Endodermal cell (in vitro differentiated cells): Measurements from ENCODE around the gene COMMD1. TPM values are rescaled to one million over a fixed set of nuclear protein-coding genes. Genes with fewer than 3 reads are reported as not detected.

Experiments used
- DNase-seq: peaks from one replicate; pipeline ENCODE4 v3.0.0-alpha.2; 2017
- H3K27ac ChIP-seq: 2 replicates; pipeline ENCODE4 v1.5.1; 2013; ENCODE audit warnings: mild to moderate bottlenecking, low read depth, low read length, moderate library complexity
- H3K27me3 ChIP-seq: 2 replicates; pipeline ENCODE4 v1.6.1; 2013; ENCODE audit warnings: mild to moderate bottlenecking, low read length, moderate library complexity; ENCODE audit not compliant: insufficient read depth, control insufficient read depth, poor library complexity, severe bottlenecking
- H3K36me3 ChIP-seq: 2 replicates; pipeline ENCODE4 v1.7.0; 2013; ENCODE audit warnings: mild to moderate bottlenecking, low read length, moderate library complexity; ENCODE audit not compliant: control insufficient read depth, insufficient read depth
- H3K4me1 ChIP-seq: one replicate; pipeline ENCODE4 v1.7.0; 2013; ENCODE audit warnings: low read length; ENCODE audit not compliant: control insufficient read depth, insufficient read depth
- H3K4me3 ChIP-seq: 2 replicates; pipeline ENCODE4 v1.5.1; 2013; ENCODE audit warnings: mild to moderate bottlenecking, low read length, moderate library complexity
- H3K9ac ChIP-seq: 2 replicates; pipeline ENCODE4 v1.6.1; 2013; ENCODE audit warnings: mild to moderate bottlenecking, low read length, moderate library complexity; ENCODE audit not compliant: poor library complexity, severe bottlenecking; ENCODE audit errors: extremely low read depth
- H3K9me3 ChIP-seq: 2 replicates; pipeline ENCODE4 v1.6.1; 2013; ENCODE audit warnings: mild to moderate bottlenecking, low read length, moderate library complexity; ENCODE audit not compliant: control insufficient read depth
- H3K27ac Mint-ChIP-seq: 2 replicates; pipeline ENCODE4 v1.8.0; 2020; ENCODE audit warnings: mixed read lengths
- H3K27me3 Mint-ChIP-seq: 2 replicates; pipeline ENCODE4 v1.8.0; 2021; ENCODE audit warnings: mild to moderate bottlenecking, mixed read lengths; ENCODE audit not compliant: insufficient read depth
- H3K36me3 Mint-ChIP-seq: 2 replicates; pipeline ENCODE4 v1.8.0; 2020; ENCODE audit warnings: low read depth, mixed read lengths
- H3K4me1 Mint-ChIP-seq: 2 replicates; pipeline ENCODE4 v1.8.0; 2020; ENCODE audit warnings: mixed read lengths
- H3K4me3 Mint-ChIP-seq: 2 replicates; pipeline ENCODE4 v1.8.0; 2020; ENCODE audit warnings: mild to moderate bottlenecking, moderate library complexity, mixed read lengths
- H3K9me3 Mint-ChIP-seq: 2 replicates; pipeline ENCODE4 v1.8.0; 2020; ENCODE audit warnings: mild to moderate bottlenecking, mixed read lengths
- WGBS, 2 experiments: methylation state at CpG; one replicate each; pipeline versions ENCODE4 v1.1.5 to v1.1.7; 2013; ENCODE audit warnings: missing lambda C conversion rate in 2 of 2, mixed read lengths in 1 of 2; ENCODE audit not compliant: insufficient coverage in 1 of 2, insufficient read length in 1 of 2; 5-methylcytosine and 5-hydroxymethylcytosine counted together
- total RNA-seq, 2 donors: library from RNA; stranded (reverse); fragmentation: NEBNext Ultra II Directional in 1 of 2; extraction: Animal tissue kit (Norgen Biotek cat#: 25700) in 1 of 2; gene quantifications; 2 replicates in 1 of 2; 3 replicates in 1 of 2; pipeline ENCODE4 v1.2.1, GENCODE V29; 2021
- TF ChIP-seq, protein P1 (sequence below): fragments of 200-600 bp; sonication (generic); conservative IDR thresholded peaks from 2 replicates; pipeline ENCODE4 v1.5.0; 2021; ENCODE audit warnings: antibody characterized with exemption, mild to moderate bottlenecking

The COMMD1 gene
- total RNA-seq, 2 donors from 2014 or later, result 27.8 to 28.4 TPM

DNA sequence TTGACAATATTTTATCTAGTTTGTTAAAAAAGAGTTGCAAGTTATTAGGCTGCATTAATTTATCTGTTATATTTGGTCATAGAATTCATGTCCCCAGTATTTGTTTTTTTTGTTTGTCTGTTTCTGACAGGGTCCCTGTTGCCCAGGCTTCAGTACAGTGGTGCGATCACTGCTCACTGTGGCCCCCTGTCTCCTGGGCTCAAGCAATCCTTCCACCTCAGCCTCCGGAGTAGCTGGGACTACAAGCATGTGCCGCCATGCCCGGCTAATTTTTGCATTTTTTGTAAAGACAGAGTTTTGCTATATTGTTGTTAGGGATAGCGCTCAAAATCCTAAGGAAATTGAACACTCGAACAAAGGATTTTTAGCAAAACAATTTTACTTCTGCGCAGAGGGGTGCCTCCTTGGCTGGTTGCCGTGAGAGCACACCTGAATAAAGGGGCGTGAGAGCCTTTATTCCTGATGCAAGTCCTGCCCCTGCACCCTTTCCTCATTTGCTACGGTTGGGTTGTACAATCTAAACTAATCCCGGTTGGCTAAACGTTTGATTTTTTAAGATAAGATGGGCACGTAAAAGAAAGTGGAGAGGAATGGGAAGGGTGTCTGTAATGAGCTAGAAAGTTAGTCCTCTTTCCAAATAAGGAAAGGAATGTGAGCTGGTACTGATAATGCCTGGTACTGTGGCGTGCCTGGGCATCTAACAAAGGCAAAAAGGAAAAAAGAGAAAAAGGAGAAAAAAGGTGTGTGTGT is 65.5 kb downstream of the COMMD1 start:
- H3K36me3 Mint-ChIP-seq, result no peaks in the 10 kb centered on the region
- Histone ChIP-seq H3K9ac (no peak overlapping the region), H3K4me3 (no peak overlapping the region), H3K4me1 (peaks cover 3% of the 10 kb centered on the region), H3K36me3 (no peaks in the 10 kb centered on the region), H3K27me3 (no peaks in the 10 kb centered on the region), H3K27ac (no peak overlapping the region), H3K9me3 (no peaks in the 10 kb centered on the region)
- DNase-seq, result peak; percentile 75
- TF ChIP-seq, protein P1, sequence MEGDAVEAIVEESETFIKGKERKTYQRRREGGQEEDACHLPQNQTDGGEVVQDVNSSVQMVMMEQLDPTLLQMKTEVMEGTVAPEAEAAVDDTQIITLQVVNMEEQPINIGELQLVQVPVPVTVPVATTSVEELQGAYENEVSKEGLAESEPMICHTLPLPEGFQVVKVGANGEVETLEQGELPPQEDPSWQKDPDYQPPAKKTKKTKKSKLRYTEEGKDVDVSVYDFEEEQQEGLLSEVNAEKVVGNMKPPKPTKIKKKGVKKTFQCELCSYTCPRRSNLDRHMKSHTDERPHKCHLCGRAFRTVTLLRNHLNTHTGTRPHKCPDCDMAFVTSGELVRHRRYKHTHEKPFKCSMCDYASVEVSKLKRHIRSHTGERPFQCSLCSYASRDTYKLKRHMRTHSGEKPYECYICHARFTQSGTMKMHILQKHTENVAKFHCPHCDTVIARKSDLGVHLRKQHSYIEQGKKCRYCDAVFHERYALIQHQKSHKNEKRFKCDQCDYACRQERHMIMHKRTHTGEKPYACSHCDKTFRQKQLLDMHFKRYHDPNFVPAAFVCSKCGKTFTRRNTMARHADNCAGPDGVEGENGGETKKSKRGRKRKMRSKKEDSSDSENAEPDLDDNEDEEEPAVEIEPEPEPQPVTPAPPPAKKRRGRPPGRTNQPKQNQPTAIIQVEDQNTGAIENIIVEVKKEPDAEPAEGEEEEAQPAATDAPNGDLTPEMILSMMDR, result peak; percentile 70
- H3K9me3 Mint-ChIP-seq, result no peaks in the 10 kb centered on the region
- H3K27me3 Mint-ChIP-seq, result no peaks in the 10 kb centered on the region
- 77 to 91% methylated on average over 4 to 14 of the region's 14 CpGs for WGBS, 2 experiments
- H3K4me1 Mint-ChIP-seq, result peaks cover 14% of the 10 kb centered on the region
- H3K27ac Mint-ChIP-seq, result peak overlapping the region; percentile 68
- H3K4me3 Mint-ChIP-seq, result peak overlapping the region; percentile 52

DNA sequence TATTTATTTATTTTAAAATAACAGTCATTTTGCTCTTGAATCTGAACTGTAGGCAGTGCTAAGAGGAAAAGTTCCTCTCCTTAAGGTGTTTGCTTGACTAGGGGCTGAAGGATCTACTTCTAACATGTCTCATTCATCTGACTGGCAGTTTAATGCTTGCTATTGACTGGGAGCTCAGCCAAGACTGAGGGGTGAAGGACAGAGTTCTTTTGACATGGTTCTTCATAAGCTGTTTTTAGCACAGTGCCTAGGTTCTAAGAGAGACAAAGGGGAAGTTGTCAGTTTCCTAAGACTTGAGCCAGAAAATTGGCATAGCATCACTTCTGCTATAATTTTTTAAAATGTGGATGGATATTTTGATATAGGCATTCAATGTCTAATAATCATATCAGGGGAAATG is 73.0 kb downstream of the COMMD1 start:
- no peak overlapping the region for H3K9ac ChIP-seq
- H3K36me3 Mint-ChIP-seq, result peaks cover 7% of the 10 kb centered on the region
- DNase-seq, result no peak
- H3K27ac ChIP-seq, result no peak overlapping the region
- no peaks in the 10 kb centered on the region for H3K4me1 Mint-ChIP-seq
- H3K9me3 ChIP-seq, result peaks cover 5% of the 10 kb centered on the region
- H3K4me1 ChIP-seq, result no peaks in the 10 kb centered on the region
- H3K9me3 Mint-ChIP-seq, result peaks cover 12% of the 10 kb centered on the region
- no peaks in the 10 kb centered on the region for H3K27me3 ChIP-seq
- H3K27me3 Mint-ChIP-seq, result no peaks in the 10 kb centered on the region
- H3K36me3 ChIP-seq, result no peaks in the 10 kb centered on the region
- H3K4me3 ChIP-seq, result no peak overlapping the region
- TF ChIP-seq, protein P1, result no peak
- H3K4me3 Mint-ChIP-seq, result no peak overlapping the region
- no peak overlapping the region for H3K27ac Mint-ChIP-seq

DNA sequence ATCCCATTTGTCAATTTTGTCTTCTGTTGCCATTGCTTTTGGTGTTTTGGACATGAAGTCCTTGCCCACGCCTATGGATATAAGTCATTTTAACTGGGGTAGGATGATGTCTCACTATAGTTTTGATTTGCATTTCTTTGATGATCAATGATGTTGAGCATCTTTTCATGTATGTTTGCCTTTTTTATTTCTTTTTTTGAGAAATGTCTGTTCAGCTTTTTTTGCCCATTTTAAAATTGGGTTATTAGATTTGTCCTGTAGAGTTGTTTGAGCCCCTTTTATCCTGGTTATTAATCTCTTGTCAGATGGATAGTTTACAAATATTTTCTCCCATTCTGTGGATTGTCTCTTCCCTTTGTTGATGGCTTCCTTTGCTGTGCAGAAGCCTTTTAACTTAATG is 75.3 kb downstream of the COMMD1 start:
- no peak for DNase-seq
- TF ChIP-seq, protein P1, result no peak
- peaks cover 5% of the 10 kb centered on the region for H3K9me3 ChIP-seq
- no peak overlapping the region for H3K4me3 ChIP-seq
- H3K4me1 ChIP-seq, result no peaks in the 10 kb centered on the region
- H3K27ac ChIP-seq, result no peak overlapping the region
- no peaks in the 10 kb centered on the region for H3K36me3 ChIP-seq
- peaks cover 7% of the 10 kb centered on the region for H3K36me3 Mint-ChIP-seq
- no peak overlapping the region for H3K4me3 Mint-ChIP-seq
- H3K27ac Mint-ChIP-seq, result no peak overlapping the region
- no peaks in the 10 kb centered on the region for H3K27me3 ChIP-seq
- H3K27me3 Mint-ChIP-seq, result no peaks in the 10 kb centered on the region
- WGBS, 2 experiments, result 100% methylated on average over 1 of the region's 1 CpG
- no peaks in the 10 kb centered on the region for H3K4me1 Mint-ChIP-seq
- H3K9me3 Mint-ChIP-seq, result peaks cover 12% of the 10 kb centered on the region
- no peak overlapping the region for H3K9ac ChIP-seq
